Neural crest cell (in vitro differentiated cells): Measurements from ENCODE around the gene PFAS. TPM values are rescaled to one million over a fixed set of nuclear protein-coding genes. Genes with fewer than 3 reads are reported as not detected.

Experiments used
- total RNA-seq: library from RNA; stranded (reverse); gene quantifications from 2 replicates; pipeline ENCODE4 v1.2.1, GENCODE V29; 2021

The PFAS gene
- total RNA-seq, 1 donor from 2014 or later: 201 TPM

Other genes starting within 250 kb of the PFAS start
- not detected in 2 replicates for gene GUCY2D, start 246.7 kb upstream of the PFAS start, total RNA-seq
- not detected in 2 replicates for gene ALOX15B, start 210.2 kb upstream of the PFAS start, total RNA-seq
- gene ALOX12B, start 161.6 kb upstream of the PFAS start, total RNA-seq: not detected in 2 replicates
- gene ALOXE3, start 130.8 kb upstream of the PFAS start, total RNA-seq: 0.09 TPM in 1 of 2 replicates, not detected in the other
- 0.41 and 0.56 TPM in 2 replicates for gene HES7, start 125.2 kb upstream of the PFAS start, total RNA-seq
- gene PER1, start 96.9 kb upstream of the PFAS start, total RNA-seq: 38.3 and 51.6 TPM in 2 replicates
- gene VAMP2, start 86.3 kb upstream of the PFAS start, total RNA-seq: 47.2 and 49.7 TPM in 2 replicates
- gene TMEM107, start 72.9 kb upstream of the PFAS start, total RNA-seq: 41.4 and 45.7 TPM in 2 replicates
- gene BORCS6, start 59.1 kb upstream of the PFAS start, total RNA-seq: 5.5 and 5.6 TPM in 2 replicates
- 176 and 186 TPM in 2 replicates for gene AURKB, start 38.7 kb upstream of the PFAS start, total RNA-seq
- gene CTC1, start 1.2 kb upstream of the PFAS start, total RNA-seq: 39.7 and 44.8 TPM in 2 replicates
- 48.5 and 51.0 TPM in 2 replicates for gene RANGRF, start 39.4 kb downstream of the PFAS start, total RNA-seq
- 2.3 and 3.5 TPM in 2 replicates for gene SLC25A35, start 46.1 kb downstream of the PFAS start, total RNA-seq
- not detected in 2 replicates for gene ARHGEF15, start 61.0 kb downstream of the PFAS start, total RNA-seq
- gene ODF4, start 90.6 kb downstream of the PFAS start, total RNA-seq: not detected in 2 replicates
- gene RPL26, start 133.9 kb downstream of the PFAS start, total RNA-seq: 1,793 and 1,885 TPM in 2 replicates
- not detected in 2 replicates for gene RNF222, start 148.5 kb downstream of the PFAS start, total RNA-seq
- 34.1 and 34.3 TPM in 2 replicates for gene NDEL1, start 186.6 kb downstream of the PFAS start, total RNA-seq